NCI-H1092 treated with DMSO at 0.1 percent for 48 hours (cell line): Measurements from ENCODE around the gene SP1.
"Not testable (repeated sequence)": the region's sequence is repeated elsewhere in the genome, so short reads cannot be mapped to it uniquely, and the experiment has no call there.

ENCODE experiments used
- DNase-seq: peaks from one replicate; lab custom pipeline; 2025; lab: John Stamatoyannopoulos, UW

The SP1 gene

GRCh38 chr12:53358836-53359419 lies 21.0 kb upstream of the SP1 start:
- no peak for DNase-seq

- not testable (repeated sequence) for DNase-seq
Measured at GRCh38 chr12:53361638-53362037, 18.3 kb upstream of the SP1 start.

- DNase-seq = no peak
Measured at GRCh38 chr12:53365245-53365904, 14.6 kb upstream of the SP1 start.

- DNase-seq = not testable (repeated sequence)
Measured at GRCh38 chr12:53373554-53374133, 6.3 kb upstream of the SP1 start.

GRCh38 chr12:53374277-53374676 lies 5.7 kb upstream of the SP1 start:
- not testable (repeated sequence) for DNase-seq

GRCh38 chr12:53376747-53377146 lies 3.2 kb upstream of the SP1 start:
- DNase-seq = no peak

- DNase-seq = no peak
Measured at GRCh38 chr12:53378222-53378621, 1.8 kb upstream of the SP1 start.

- peak; percentile 41 for DNase-seq
Measured at GRCh38 chr12:53378724-53379388, 1.1 kb upstream of the SP1 start.

- DNase-seq = peak; percentile 100
Measured at GRCh38 chr12:53379389-53380103, 430 bp upstream of the SP1 start.

GRCh38 chr12:53380794-53381730 lies 1.1 kb downstream of the SP1 start:
- DNase-seq = no peak

GRCh38 chr12:53381731-53382630 lies 2.0 kb downstream of the SP1 start:
- no peak for DNase-seq

- no peak for DNase-seq
Measured at GRCh38 chr12:53383258-53383657, 3.3 kb downstream of the SP1 start.

- not testable (repeated sequence) for DNase-seq
Measured at GRCh38 chr12:53386381-53386780, 6.4 kb downstream of the SP1 start.

- no peak for DNase-seq
Measured at GRCh38 chr12:53388932-53389331, 9.0 kb downstream of the SP1 start.

GRCh38 chr12:53389702-53390101 lies 9.7 kb downstream of the SP1 start:
- no peak for DNase-seq

- no peak for DNase-seq
Measured at GRCh38 chr12:53391724-53392123, 11.7 kb downstream of the SP1 start.

- DNase-seq = no peak
Measured at GRCh38 chr12:53399896-53400295, 19.9 kb downstream of the SP1 start.

- DNase-seq = not testable (repeated sequence)
Measured at GRCh38 chr12:53402351-53402750, 22.4 kb downstream of the SP1 start.

GRCh38 chr12:53402871-53403270 lies 22.9 kb downstream of the SP1 start:
- no peak for DNase-seq

- DNase-seq = no peak
Measured at GRCh38 chr12:53410951-53411350, 31.0 kb downstream of the SP1 start.
